PC-9 (cell line): ENCODE measurements around the gene NECTIN3.

Experiments
- EZH2 ChIP-seq: fragments of 200-600 bp; sonication (generic); IDR thresholded peaks from 2 replicates; pipeline ENCODE4 v1.8.0; 2017; ENCODE audit warnings: antibody characterized with exemption, low read depth
- TF ChIP-seq, protein P1 (sequence below): fragments of 200-600 bp; sonication (generic); conservative IDR thresholded peaks from 2 replicates; pipeline ENCODE4 v1.6.1; 2017; ENCODE audit warnings: mixed run types, antibody characterized with exemption, mild to moderate bottlenecking, moderate library complexity

DNA sequence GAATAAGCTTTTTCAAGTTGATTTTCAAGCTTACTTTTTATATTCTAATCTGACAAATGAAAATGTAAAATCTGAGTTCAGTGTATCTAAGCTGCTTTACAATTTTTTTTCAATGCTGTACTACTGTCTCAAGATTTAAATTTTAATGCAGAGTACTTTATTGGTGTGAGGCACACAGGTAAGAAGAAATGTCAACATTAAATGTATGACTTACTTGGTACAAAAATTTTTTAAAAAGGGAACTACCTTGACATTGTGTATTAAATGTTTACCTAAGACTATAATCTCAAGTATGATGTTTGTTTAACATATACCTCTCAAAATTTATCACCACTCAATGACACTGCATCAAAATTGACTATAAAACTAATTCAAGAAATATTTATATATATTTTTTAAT is 62.7 kb downstream of the NECTIN3 start:
- TF ChIP-seq, protein P1, sequence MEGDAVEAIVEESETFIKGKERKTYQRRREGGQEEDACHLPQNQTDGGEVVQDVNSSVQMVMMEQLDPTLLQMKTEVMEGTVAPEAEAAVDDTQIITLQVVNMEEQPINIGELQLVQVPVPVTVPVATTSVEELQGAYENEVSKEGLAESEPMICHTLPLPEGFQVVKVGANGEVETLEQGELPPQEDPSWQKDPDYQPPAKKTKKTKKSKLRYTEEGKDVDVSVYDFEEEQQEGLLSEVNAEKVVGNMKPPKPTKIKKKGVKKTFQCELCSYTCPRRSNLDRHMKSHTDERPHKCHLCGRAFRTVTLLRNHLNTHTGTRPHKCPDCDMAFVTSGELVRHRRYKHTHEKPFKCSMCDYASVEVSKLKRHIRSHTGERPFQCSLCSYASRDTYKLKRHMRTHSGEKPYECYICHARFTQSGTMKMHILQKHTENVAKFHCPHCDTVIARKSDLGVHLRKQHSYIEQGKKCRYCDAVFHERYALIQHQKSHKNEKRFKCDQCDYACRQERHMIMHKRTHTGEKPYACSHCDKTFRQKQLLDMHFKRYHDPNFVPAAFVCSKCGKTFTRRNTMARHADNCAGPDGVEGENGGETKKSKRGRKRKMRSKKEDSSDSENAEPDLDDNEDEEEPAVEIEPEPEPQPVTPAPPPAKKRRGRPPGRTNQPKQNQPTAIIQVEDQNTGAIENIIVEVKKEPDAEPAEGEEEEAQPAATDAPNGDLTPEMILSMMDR = no peak
- TF ChIP-seq EZH2 = no peak
